ENCODE results near the gene CD300LF. TPM values are rescaled to one million over a fixed set of nuclear protein-coding genes. Genes with fewer than 3 reads are reported as not detected.

CD300LF gene
- polyA plus RNA-seq, 3 donors: 112 to 184 (median 175) TPM

- Histone ChIP-seq H3K9me3 (replicated peaks in 1 of 2; ENCODE audit: control insufficient read depth in 1 of 2, insufficient read depth in 1 of 2, low read length in 2 of 2) (no peaks in the 10 kb centered on the region), H3K27ac (ENCODE audit: low read depth in 1 of 2, low read length in 2 of 2) (peak overlapping the region; percentile 92 to 98), H3K36me3 (replicated peaks in 1 of 2; ENCODE audit: control insufficient read depth in 1 of 2, insufficient read depth in 2 of 2, low read length in 2 of 2) (peaks cover 0 to 8% of the 10 kb centered on the region in 2 donors), H3K4me3 (replicated peaks in 1 of 3; ENCODE audit: low read depth in 2 of 3, low read length in 3 of 3) (peak overlapping the region in 1 of 3 experiments; percentile 56), H3K27me3 (ENCODE audit: control insufficient read depth in 2 of 2, insufficient read depth in 2 of 2, low read length in 2 of 2) (no peaks in the 10 kb centered on the region), H3K4me1 (ENCODE audit: control insufficient read depth in 1 of 2, insufficient read depth in 2 of 2, low read length in 2 of 2) (peaks cover 77 to 88% of the 10 kb centered on the region in 2 donors), H4K20me1 (ENCODE audit: insufficient read depth, low read length) (no peaks in the 10 kb centered on the region), H2AFZ (ENCODE audit: insufficient read depth, low read depth, low read length, poor library complexity, severe bottlenecking) (no peak overlapping the region), H3K9ac (ENCODE audit: insufficient read depth, low read length, poor library complexity, severe bottlenecking) (no peak overlapping the region), H3K79me2 (ENCODE audit: insufficient read depth, low read length) (peaks cover 8% of the 10 kb centered on the region), H3K4me2 (replicated peaks; ENCODE audit: extremely low read depth, low read length, poor library complexity, severe bottlenecking) (peak overlapping the region; percentile 65)
- Mint-ChIP-seq H3K27ac (peak overlapping the region; percentile 95 to 98 (median 97)), H3K4me1 (peaks cover 85% of the 10 kb centered on the region), H3K4me3 (no peak overlapping the region), H3K36me3 (peaks cover 13 to 21% of the 10 kb centered on the region in 2 donors), H3K9me3 (peaks cover 0 to 4% (median 0%) of the 10 kb centered on the region in 7 donors), H3K27me3 (ENCODE audit: low read depth in 3 of 3) (peaks cover 0 to 5% (median 4%) of the 10 kb centered on the region in 3 donors)
- intact Hi-C loops (cut with micrococcal nuclease): no loop called here
- peak in 1 of 3 donors; percentile 47 for DNase-seq
- TF ChIP-seq CTCF (IDR thresholded peaks at IDR 0.05): no peak
- WGBS (ENCODE audit: insufficient coverage): 33% methylated on average over 1 of the region's 3 CpGs
Observed at GRCh38 chr17:74687886-74688285, 24.8 kb downstream of the CD300LF start.

- H3K27ac Mint-ChIP-seq: peak overlapping the region in 6 of 7 donors; percentile 45 to 95 (median 62)
- Histone ChIP-seq H3K27me3 (ENCODE audit: control insufficient read depth in 2 of 2, insufficient read depth in 2 of 2, low read length in 2 of 2) (no peaks in the 10 kb centered on the region), H3K9ac (ENCODE audit: insufficient read depth, low read length, poor library complexity, severe bottlenecking) (no peak overlapping the region), H3K4me2 (replicated peaks; ENCODE audit: extremely low read depth, low read length, poor library complexity, severe bottlenecking) (peak overlapping the region; percentile 22), H3K4me1 (ENCODE audit: control insufficient read depth in 1 of 2, insufficient read depth in 2 of 2, low read length in 2 of 2) (peaks cover 77 to 88% of the 10 kb centered on the region in 2 donors), H3K79me2 (ENCODE audit: insufficient read depth, low read length) (peaks cover 8% of the 10 kb centered on the region), H3K4me3 (replicated peaks in 1 of 3; ENCODE audit: low read depth in 2 of 3, low read length in 3 of 3) (no peak overlapping the region), H3K36me3 (replicated peaks in 1 of 2; ENCODE audit: control insufficient read depth in 1 of 2, insufficient read depth in 2 of 2, low read length in 2 of 2) (no peaks in the 10 kb centered on the region), H3K27ac (ENCODE audit: low read depth in 1 of 2, low read length in 2 of 2) (no peak overlapping the region), H3K9me3 (replicated peaks in 1 of 2; ENCODE audit: control insufficient read depth in 1 of 2, insufficient read depth in 1 of 2, low read length in 2 of 2) (no peaks in the 10 kb centered on the region), H4K20me1 (ENCODE audit: insufficient read depth, low read length) (no peaks in the 10 kb centered on the region), H2AFZ (ENCODE audit: insufficient read depth, low read depth, low read length, poor library complexity, severe bottlenecking) (no peak overlapping the region)
- H3K27me3 Mint-ChIP-seq (ENCODE audit: low read depth in 3 of 3): peaks cover 0 to 5% (median 4%) of the 10 kb centered on the region in 3 donors
- H3K4me1 Mint-ChIP-seq: peaks cover 85% of the 10 kb centered on the region
- H3K36me3 Mint-ChIP-seq: peaks cover 6 to 11% of the 10 kb centered on the region in 2 donors
- TF ChIP-seq CTCF (IDR thresholded peaks at IDR 0.05): peak; percentile 29
- peaks cover 0 to 2% (median 0%) of the 10 kb centered on the region in 7 donors for H3K9me3 Mint-ChIP-seq
- WGBS (ENCODE audit: insufficient coverage): 0% methylated on average over 2 of the region's 5 CpGs
- DNase-seq: peak; percentile 66 to 75 (median 72)
- intact Hi-C loops (cut with micrococcal nuclease): no loop called here
- no peak overlapping the region for H3K4me3 Mint-ChIP-seq
Observed at GRCh38 chr17:74686761-74687160, 26.0 kb downstream of the CD300LF start.

Measured in CD14-positive monocyte (primary cell).